ENCODE data around the gene NLGN2. TPM values are rescaled to one million over a fixed set of nuclear protein-coding genes. Genes with fewer than 3 reads are reported as not detected.

Gene NLGN2
- total RNA-seq, 1 experiment from 2014 or later: 70.2 TPM

- Histone ChIP-seq H3K18ac (ENCODE audit: insufficient read length, low read depth, low read length) (no peak overlapping the region), H4K91ac (ENCODE audit: insufficient read length, low read depth, low read length) (no peak overlapping the region), H2AK5ac (ENCODE audit: insufficient read length, low read length) (no peak overlapping the region), H3K27me3 (ENCODE audit: insufficient read depth, low read length) (no peaks in the 10 kb centered on the region), H3K4me1 (ENCODE audit: insufficient read depth, low read length) (peaks cover 8% of the 10 kb centered on the region; the same call in 1 of the 2 replicates), H2BK15ac (ENCODE audit: low read depth, low read length) (no peak overlapping the region), H3K23me2 (ENCODE audit: insufficient read length, low read depth, low read length, poor library complexity, severe bottlenecking) (no peaks in the 10 kb centered on the region), H3K23ac (ENCODE audit: insufficient read length, low read depth, low read length) (no peak overlapping the region), H3K14ac (ENCODE audit: insufficient read depth, low read length) (no peak overlapping the region; the same call in 1 of the 2 replicates), H3K9me3 (ENCODE audit: control insufficient read depth, low read depth, low read length) (no peaks in the 10 kb centered on the region), H2BK20ac (ENCODE audit: low read depth, low read length, poor library complexity, severe bottlenecking) (no peak overlapping the region), H3K27ac (ENCODE audit: insufficient read length, low read depth, low read length) (no peak overlapping the region), H2BK12ac (ENCODE audit: insufficient read length, low read depth, low read length) (no peak overlapping the region), H3T11ph (ENCODE audit: low read length) (no peak overlapping the region), H3K79me2 (ENCODE audit: insufficient read depth, low read length) (no peaks in the 10 kb centered on the region), H2BK5ac (ENCODE audit: insufficient read length, low read length) (no peak overlapping the region), H2BK120ac (ENCODE audit: low read depth, low read length, poor library complexity, severe bottlenecking) (no peak overlapping the region), H3K79me1 (ENCODE audit: insufficient read depth, low read depth, low read length, poor library complexity, severe bottlenecking) (no peaks in the 10 kb centered on the region), H4K8ac (replicated peaks; ENCODE audit: insufficient read length, low read depth, low read length) (no peak overlapping the region), H3K4ac (ENCODE audit: low read depth, low read length) (no peak overlapping the region), H2AFZ (ENCODE audit: low read length) (no peak overlapping the region), H4K5ac (ENCODE audit: insufficient read length, low read depth, low read length) (no peak overlapping the region), H3K9ac (ENCODE audit: extremely low read depth, insufficient read length, low read length) (no peak overlapping the region), H3K4me2 (ENCODE audit: insufficient read depth, insufficient read length, low read length) (peak overlapping the region; percentile 24), H3K56ac (ENCODE audit: insufficient read length, low read depth, low read length) (no peak overlapping the region), H4K20me1 (ENCODE audit: control insufficient read depth, insufficient read depth, insufficient read length) (peaks cover 2% of the 10 kb centered on the region)
- Mint-ChIP-seq H3K4me1 (peaks cover 14 to 21% of the 10 kb centered on the region in 2 experiments), H3K27me3 (ENCODE audit: low read depth) (no peaks in the 10 kb centered on the region), H3K4me3 (peak overlapping the region in 1 of 2 experiments; percentile 11; a peak in 2 of 5 replicates), H3K27ac (peak overlapping the region; percentile 32 to 89 (median 64); a peak in 3 of 7 replicates), H3K9me3 (no peaks in the 10 kb centered on the region), H3K36me3 (ENCODE audit: insufficient read depth in 1 of 3, low read depth in 3 of 3) (peaks cover 3 to 27% (median 8%) of the 10 kb centered on the region in 3 experiments; a peak in 4 of 7 replicates)
- TF ChIP-seq CTCF (conservative IDR thresholded peaks at IDR 0.05): no peak
- peak; percentile 82 for DNase-seq
- no CpG with 5 or more reads among the region's 7 CpGs for WGBS (ENCODE audit: extremely low coverage, insufficient read length, low lambda C conversion rate)
These were observed 53.4 kb downstream of the NLGN2 start for GRCh38 chr17:7460850-7461660.
